Activated CD4-positive, CD25-positive, alpha-beta regulatory T cell treated with anti-CD3 and anti-CD28 coated beads, Interleukin-2, amount 50 U/mL, for 24 hours (primary cell): ENCODE measurements around the gene TMEM120A.

Experiments
- ATAC-seq, 2 donors: fragments of 150-1000 bp; cut with Tn5 transposase; one replicate each; pipeline ENCODE4 v1.10.0; 2021; ENCODE audit warnings: mild to moderate bottlenecking in 1 of 2, moderate library complexity in 1 of 2

TMEM120A gene

GRCh38 chr7:75980430-75981202, 13.8 kb downstream of the TMEM120A start:
- no peak for ATAC-seq

GRCh38 chr7:75979759-75980429, 14.5 kb downstream of the TMEM120A start:
- ATAC-seq, result no peak

GRCh38 chr7:75977743-75978142, 16.7 kb downstream of the TMEM120A start:
- no peak for ATAC-seq

- ATAC-seq, result no peak
These were observed 22.2 kb downstream of the TMEM120A start for GRCh38 chr7:75971961-75972763.

- ATAC-seq, result no peak
These were observed 23.0 kb downstream of the TMEM120A start for GRCh38 chr7:75971309-75971960.

DNA sequence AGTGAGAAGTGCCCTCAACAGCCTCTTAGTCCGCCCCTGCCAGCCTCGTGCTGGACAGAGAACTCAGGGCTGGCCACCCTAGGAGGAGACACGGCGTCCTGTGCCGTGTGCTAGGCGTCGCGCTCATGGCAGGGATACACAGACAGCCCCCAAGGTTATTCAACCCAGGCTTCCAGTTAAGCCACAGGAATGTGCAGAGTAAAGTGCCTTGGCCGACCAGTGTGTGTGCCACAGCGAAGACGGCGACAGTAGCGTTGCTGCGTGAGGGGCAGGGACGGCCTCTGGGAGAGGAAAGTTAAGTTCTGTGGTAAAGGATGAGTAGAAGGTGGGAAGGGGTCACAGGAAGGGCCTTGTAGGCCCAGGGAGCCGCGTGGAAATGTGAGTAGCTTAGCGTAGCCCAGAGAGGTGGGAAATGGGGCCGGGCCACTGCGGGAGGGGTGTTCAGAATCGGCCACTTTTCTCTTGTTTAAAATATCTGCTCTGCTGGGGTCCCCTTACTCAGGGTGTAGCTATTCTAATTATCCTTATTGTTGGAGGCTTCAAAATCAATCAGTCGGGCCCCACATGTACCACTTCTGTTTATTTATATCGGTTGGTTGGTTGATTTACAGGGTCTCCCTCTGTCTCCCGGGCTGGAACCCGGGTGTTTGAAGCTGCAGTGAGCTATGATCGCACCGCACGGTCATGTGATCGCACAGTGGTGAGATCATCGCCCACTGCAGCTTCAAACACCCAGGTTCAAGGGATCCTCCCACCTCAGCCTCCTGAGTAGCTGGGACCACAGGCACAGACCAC, 24.5 kb downstream of the TMEM120A start:
- ATAC-seq, result no peak

DNA sequence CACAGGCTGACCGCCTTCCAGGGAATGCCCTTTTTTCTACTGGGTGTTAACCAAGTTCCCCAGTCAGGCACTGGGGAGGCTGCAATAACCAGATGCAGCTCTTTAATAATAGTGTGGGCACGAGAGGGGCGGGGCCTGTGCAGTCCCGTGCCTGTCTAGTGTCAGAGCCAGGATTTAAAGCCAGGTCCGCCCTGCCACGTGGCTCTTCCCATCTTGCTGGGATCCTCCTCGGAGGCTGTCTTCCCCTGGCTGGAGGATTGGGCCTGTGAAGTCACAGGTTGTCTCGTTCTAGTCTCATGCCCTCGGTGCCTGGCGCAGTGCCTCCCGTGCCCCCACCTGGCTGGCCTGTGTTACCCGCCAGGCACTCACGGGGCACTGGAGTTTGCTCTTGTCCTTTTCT, 25.2 kb downstream of the TMEM120A start:
- ATAC-seq, result no peak

DNA sequence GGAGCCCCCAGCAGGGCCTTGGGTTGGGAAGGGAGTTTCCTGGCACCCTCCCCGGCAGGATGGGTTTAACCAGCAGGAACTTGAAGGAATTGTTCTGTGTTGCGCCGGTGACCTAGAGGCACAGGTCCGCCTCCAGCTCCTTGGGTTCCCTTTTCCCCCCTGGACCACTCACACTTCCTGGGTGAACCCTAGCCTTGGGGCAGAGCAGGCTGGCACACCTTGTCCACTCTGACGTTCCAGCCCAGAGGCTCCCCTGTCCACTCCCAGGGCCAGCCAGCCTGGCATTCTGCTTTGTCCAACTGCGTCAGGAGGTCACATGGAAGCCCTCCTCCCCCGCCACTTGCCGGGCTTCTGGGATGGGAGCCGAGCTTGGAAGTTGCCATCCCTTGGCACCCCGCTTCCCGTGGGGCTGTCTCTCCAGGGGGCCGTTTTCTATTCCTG, 25.8 kb downstream of the TMEM120A start:
- no peak for ATAC-seq

- ATAC-seq, result no peak
These were observed 26.4 kb downstream of the TMEM120A start for GRCh38 chr7:75968012-75968411.

GRCh38 chr7:75967487-75967997, 26.9 kb downstream of the TMEM120A start:
- ATAC-seq, result no peak

GRCh38 chr7:75967055-75967454, 27.3 kb downstream of the TMEM120A start:
- ATAC-seq, result no peak

GRCh38 chr7:75966190-75966961, 28.0 kb downstream of the TMEM120A start:
- ATAC-seq, result no peak

GRCh38 chr7:75965617-75966016, 28.8 kb downstream of the TMEM120A start:
- no peak for ATAC-seq

DNA sequence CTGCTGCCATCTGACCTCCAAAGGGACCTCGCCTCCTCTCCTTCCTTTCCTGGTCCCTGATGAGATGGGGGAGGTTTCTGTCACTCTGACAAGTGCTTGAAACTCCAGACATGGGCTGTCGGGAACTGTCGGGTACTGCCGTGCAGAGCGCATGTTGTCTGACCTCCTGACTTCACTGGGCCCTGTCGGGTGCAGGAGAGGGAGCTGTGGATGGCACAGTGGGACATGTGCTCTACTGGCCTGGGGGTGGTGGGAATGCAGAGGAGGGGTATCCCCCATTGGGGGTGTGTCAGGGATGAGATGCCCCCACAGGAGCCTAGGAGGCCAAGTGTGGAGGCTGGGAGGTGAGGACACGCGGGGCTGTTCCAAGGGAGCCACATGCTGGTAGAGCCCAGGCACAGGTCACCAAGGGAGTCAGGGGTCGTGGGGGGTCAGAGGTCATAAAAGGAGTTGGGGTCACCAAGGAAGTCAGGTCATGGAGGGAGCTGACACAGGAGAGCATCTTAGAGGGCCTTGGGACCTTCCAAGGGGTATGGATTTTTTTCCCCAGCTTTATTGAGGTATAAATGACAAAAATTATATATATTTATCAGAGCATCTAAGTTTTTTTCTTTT, 30.9 kb downstream of the TMEM120A start:
- no peak for ATAC-seq

DNA sequence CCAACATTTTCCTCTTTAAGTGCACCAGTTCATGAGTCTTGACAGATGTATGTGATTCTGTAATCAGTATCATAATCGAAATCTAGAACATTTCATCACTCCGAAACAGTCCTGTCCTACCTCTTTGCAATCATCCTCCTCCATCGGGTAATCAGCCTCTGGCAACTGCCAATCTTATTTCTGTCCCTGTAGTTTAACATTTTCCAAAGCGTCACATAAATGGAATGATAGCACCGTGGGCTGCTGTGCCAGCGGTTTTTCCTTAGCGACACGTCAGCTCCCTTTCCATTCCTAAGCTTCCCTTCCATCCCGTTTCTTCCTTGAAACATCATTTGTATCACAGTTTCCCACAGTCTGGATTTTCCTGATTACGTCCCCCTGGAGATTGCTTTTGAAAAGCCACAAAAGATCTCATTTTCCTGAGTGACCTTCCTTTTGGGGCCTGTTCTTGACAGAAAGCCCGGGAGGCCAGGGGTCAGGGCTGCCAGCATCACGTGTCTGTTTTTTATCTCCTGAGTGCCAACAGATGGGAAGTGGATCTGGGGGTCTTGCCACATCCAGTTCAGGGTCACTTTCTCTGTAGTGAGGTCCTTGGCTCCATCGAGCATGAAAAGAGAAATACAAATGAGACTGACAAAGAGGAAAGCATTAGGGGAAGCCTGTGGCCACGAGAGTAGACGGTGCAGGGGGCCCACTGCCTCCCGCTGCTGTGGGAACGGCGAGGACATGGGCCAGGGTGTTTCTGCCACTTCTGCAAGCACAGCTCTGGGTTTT, 31.6 kb downstream of the TMEM120A start:
- no peak for ATAC-seq

GRCh38 chr7:75961218-75961617, 33.2 kb downstream of the TMEM120A start:
- ATAC-seq, result no peak

DNA sequence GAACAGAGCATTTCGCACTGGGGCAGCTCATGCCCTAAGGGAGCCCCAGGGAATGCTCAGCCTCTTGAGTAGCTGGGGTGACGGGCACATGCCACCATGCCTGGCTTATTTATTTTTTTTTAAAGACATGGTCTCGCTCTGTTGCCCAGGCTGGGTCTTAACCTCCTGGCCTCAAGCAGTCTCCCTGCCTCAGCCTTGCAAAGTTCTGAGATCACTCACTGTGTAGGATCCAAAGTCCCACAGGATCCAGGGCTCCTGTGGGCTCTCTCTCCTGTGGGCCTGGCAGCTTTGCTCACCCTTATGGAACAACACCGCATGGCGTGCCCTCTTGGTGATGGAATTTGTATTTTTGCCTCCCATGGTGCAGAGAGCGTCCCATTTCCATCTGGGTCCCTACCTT, 34.0 kb downstream of the TMEM120A start:
- no peak for ATAC-seq

DNA sequence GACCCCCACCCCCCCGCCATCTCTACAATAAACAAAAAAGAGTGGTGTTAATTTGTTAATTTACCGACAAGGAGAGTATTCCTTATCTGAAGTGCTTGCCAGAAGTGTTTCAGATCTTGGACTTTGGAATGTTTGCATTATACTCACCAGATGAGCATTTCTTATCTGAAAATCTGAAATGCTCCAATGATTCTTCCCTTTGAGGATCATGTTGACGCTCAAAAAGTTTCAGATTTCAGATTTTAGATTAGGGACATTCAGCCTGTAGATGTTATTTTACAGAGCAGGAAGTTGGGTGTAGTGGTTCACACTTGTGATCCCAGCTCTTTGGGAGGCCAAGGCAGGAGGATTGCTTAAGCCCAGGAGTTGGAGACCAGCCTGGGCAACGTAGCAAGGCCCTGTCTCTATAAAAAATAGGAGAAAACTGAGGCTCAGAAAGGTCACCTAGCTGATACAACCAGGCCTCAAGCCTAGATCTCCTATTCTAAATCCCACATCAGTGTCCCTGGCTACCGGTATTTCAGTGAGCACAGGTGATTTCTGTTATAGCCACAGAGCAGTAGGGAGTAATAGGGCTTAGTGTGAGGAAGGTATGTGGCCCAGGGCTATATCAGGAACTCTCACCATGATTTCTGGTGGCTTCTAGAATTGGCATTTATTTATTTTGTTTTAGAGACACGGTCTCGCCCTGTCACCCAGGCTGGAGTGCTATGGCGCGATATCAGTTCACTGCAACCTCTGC, 35.4 kb downstream of the TMEM120A start:
- ATAC-seq, result no peak
